ENCODE measurements around the gene MBNL3.

DNA sequence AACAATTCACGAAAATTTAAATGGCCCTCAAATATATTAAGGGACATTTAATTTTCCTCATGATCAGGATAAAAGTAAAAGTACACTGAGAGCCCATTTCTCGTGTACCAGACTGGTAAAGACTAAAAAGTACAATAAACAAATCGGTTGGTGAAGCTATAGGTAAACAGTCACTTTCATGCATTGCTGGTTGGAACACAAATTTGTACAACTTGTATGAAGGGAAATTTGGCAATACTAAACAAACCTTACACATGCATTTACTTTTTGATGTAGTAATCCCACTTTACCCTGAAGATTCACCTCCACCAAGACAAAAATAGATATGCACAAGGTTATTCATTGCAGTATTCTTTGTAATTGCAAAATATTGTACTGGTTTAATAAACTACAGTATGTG is 31.4 kb upstream of the MBNL3 start:
- TF ChIP-seq TEAD4 (IDR thresholded peaks at IDR 0.05; ENCODE audit: borderline replicate concordance, insufficient read depth), result no peak
- no peak for TF ChIP-seq CHD2 (IDR thresholded peaks at IDR 0.05; ENCODE audit: low read length, partially characterized antibody)
- TF ChIP-seq TCF12 (IDR thresholded peaks at IDR 0.05), result no peak
- TF ChIP-seq, protein P1, sequence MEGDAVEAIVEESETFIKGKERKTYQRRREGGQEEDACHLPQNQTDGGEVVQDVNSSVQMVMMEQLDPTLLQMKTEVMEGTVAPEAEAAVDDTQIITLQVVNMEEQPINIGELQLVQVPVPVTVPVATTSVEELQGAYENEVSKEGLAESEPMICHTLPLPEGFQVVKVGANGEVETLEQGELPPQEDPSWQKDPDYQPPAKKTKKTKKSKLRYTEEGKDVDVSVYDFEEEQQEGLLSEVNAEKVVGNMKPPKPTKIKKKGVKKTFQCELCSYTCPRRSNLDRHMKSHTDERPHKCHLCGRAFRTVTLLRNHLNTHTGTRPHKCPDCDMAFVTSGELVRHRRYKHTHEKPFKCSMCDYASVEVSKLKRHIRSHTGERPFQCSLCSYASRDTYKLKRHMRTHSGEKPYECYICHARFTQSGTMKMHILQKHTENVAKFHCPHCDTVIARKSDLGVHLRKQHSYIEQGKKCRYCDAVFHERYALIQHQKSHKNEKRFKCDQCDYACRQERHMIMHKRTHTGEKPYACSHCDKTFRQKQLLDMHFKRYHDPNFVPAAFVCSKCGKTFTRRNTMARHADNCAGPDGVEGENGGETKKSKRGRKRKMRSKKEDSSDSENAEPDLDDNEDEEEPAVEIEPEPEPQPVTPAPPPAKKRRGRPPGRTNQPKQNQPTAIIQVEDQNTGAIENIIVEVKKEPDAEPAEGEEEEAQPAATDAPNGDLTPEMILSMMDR (IDR thresholded peaks at IDR 0.05), result no peak
- no peak for TF ChIP-seq RAD21 (IDR thresholded peaks at IDR 0.05; ENCODE audit: low read length)
- no peak for TF ChIP-seq RCOR1 (IDR thresholded peaks at IDR 0.05; ENCODE audit: low read length)
